ENCODE results near the gene LRRC25. TPM values are rescaled to one million over a fixed set of nuclear protein-coding genes. Genes with fewer than 3 reads are reported as not detected.
"Not testable (repeated sequence)": the region's sequence is repeated elsewhere in the genome, so short reads cannot be mapped to it uniquely, and the experiment has no call there.

The LRRC25 gene
- total and polyA plus RNA-seq, 3 experiments from 2014 or later, result 0.26 to 0.31 TPM; not detected in 1

- Mint-ChIP-seq H3K36me3 (no peaks in the 10 kb centered on the region), H3K27ac (peak overlapping the region in 5 of 8 donors; percentile 26 to 80 (median 52)), H3K4me1 (peaks cover 9 to 15% (median 14%) of the 10 kb centered on the region in 3 donors), H3K27me3 (no peaks in the 10 kb centered on the region), H3K4me3 (peak overlapping the region in 6 of 7 donors; percentile 2 to 76 (median 18)), H3K9me3 (no peaks in the 10 kb centered on the region)
- Histone ChIP-seq H3K4me3 (ENCODE audit: low read length) (no peak overlapping the region), H3K27ac (ENCODE audit: low read depth, low read length) (peak overlapping the region; percentile 80), H3K27me3 (ENCODE audit: insufficient read depth, low read length, poor library complexity, severe bottlenecking) (no peaks in the 10 kb centered on the region), H3K4me1 (ENCODE audit: insufficient read depth, low read length) (peaks cover 9% of the 10 kb centered on the region), H3K9me3 (ENCODE audit: low read length) (no peaks in the 10 kb centered on the region), H3K36me3 (ENCODE audit: insufficient read depth, low read length) (no peaks in the 10 kb centered on the region)
- POLR2A ChIA-PET, result no interaction called here
- CTCF ChIA-PET, result interaction anchor here (1.1 to 1.8 kb wide), 3 partner anchors 14 to 123 kb away, joined by 3 to 8 read pairs (median 4); no protein-coding TSS in a partner anchor
- DNase-seq, result peak in 3 of 5 donors; percentile 27 to 73 (median 29)
These were observed 23.4 kb downstream of the LRRC25 start for GRCh38 chr19:18373892-18374629.

GRCh38 chr19:18373407-18373891 lies 24.0 kb downstream of the LRRC25 start:
- Histone ChIP-seq H3K27ac (ENCODE audit: low read depth, low read length) (peak overlapping the region; percentile 80), H3K4me1 (ENCODE audit: insufficient read depth, low read length) (peaks cover 9% of the 10 kb centered on the region), H3K36me3 (ENCODE audit: insufficient read depth, low read length) (no peaks in the 10 kb centered on the region), H3K27me3 (ENCODE audit: insufficient read depth, low read length, poor library complexity, severe bottlenecking) (no peaks in the 10 kb centered on the region), H3K4me3 (ENCODE audit: low read length) (no peak overlapping the region), H3K9me3 (ENCODE audit: low read length) (no peaks in the 10 kb centered on the region)
- peak overlapping the region in 3 of 8 donors; percentile 26 to 63 (median 44) for H3K27ac Mint-ChIP-seq
- POLR2A ChIA-PET, result interaction anchor here (0.6 kb wide), 1 partner anchor 9 kb away, joined by 3 read pairs; no protein-coding TSS in a partner anchor
- no peaks in the 10 kb centered on the region for H3K27me3 Mint-ChIP-seq
- H3K9me3 Mint-ChIP-seq, result no peaks in the 10 kb centered on the region
- H3K4me1 Mint-ChIP-seq, result peaks cover 9 to 15% (median 14%) of the 10 kb centered on the region in 3 donors
- no peaks in the 10 kb centered on the region for H3K36me3 Mint-ChIP-seq
- CTCF ChIA-PET, result interaction anchor here (1.1 to 2.3 kb wide), 4 partner anchors 15 to 122 kb away, joined by 3 to 11 read pairs (median 6); no protein-coding TSS in a partner anchor
- H3K4me3 Mint-ChIP-seq, result peak overlapping the region in 3 of 7 donors; percentile 4 to 76 (median 17)
- no peak for DNase-seq

GRCh38 chr19:18368504-18369222 lies 28.8 kb downstream of the LRRC25 start:
- ChIA-PET POLR2A (no interaction called here), CTCF (interaction anchor here (1.3 to 1.8 kb wide), 2 partner anchors 20 to 89 kb away, joined by 3 to 7 read pairs; no protein-coding TSS in a partner anchor)
- Mint-ChIP-seq H3K9me3 (no peaks in the 10 kb centered on the region), H3K27ac (no peak overlapping the region), H3K27me3 (no peaks in the 10 kb centered on the region), H3K4me1 (peaks cover 3 to 4% (median 3%) of the 10 kb centered on the region in 3 donors), H3K36me3 (peaks cover 4 to 35% (median 8%) of the 10 kb centered on the region in 3 donors), H3K4me3 (no peak overlapping the region)
- Histone ChIP-seq H3K4me1 (ENCODE audit: insufficient read depth, low read length) (peaks cover 3% of the 10 kb centered on the region), H3K9me3 (ENCODE audit: low read length) (no peaks in the 10 kb centered on the region), H3K36me3 (ENCODE audit: insufficient read depth, low read length) (no peaks in the 10 kb centered on the region), H3K27ac (ENCODE audit: low read depth, low read length) (peak overlapping the region; percentile 61), H3K4me3 (ENCODE audit: low read length) (no peak overlapping the region), H3K27me3 (ENCODE audit: insufficient read depth, low read length, poor library complexity, severe bottlenecking) (no peaks in the 10 kb centered on the region)
- DNase-seq, result no peak

GRCh38 chr19:18366021-18366435 lies 31.4 kb downstream of the LRRC25 start:
- POLR2A ChIA-PET, result no interaction called here
- Histone ChIP-seq H3K27ac (ENCODE audit: low read depth, low read length) (peak overlapping the region; percentile 67), H3K9me3 (ENCODE audit: low read length) (no peaks in the 10 kb centered on the region), H3K4me3 (ENCODE audit: low read length) (no peak overlapping the region), H3K36me3 (ENCODE audit: insufficient read depth, low read length) (no peaks in the 10 kb centered on the region), H3K4me1 (ENCODE audit: insufficient read depth, low read length) (no peaks in the 10 kb centered on the region), H3K27me3 (ENCODE audit: insufficient read depth, low read length, poor library complexity, severe bottlenecking) (no peaks in the 10 kb centered on the region)
- H3K27ac Mint-ChIP-seq, result no peak overlapping the region
- peaks cover 7 to 53% (median 12%) of the 10 kb centered on the region in 3 donors for H3K36me3 Mint-ChIP-seq
- no peaks in the 10 kb centered on the region for H3K9me3 Mint-ChIP-seq
- no peaks in the 10 kb centered on the region for H3K4me1 Mint-ChIP-seq
- H3K27me3 Mint-ChIP-seq, result no peaks in the 10 kb centered on the region
- no peak overlapping the region for H3K4me3 Mint-ChIP-seq
- DNase-seq, result no peak
- CTCF ChIA-PET, result interaction anchor here (1.5 kb wide), 1 partner anchor 25 kb away, joined by 3 read pairs; no protein-coding TSS in a partner anchor

- peak overlapping the region; percentile 67 for H3K27ac ChIP-seq (ENCODE audit: low read depth, low read length)
- no peaks in the 10 kb centered on the region for H3K9me3 ChIP-seq (ENCODE audit: low read length)
- Mint-ChIP-seq H3K4me1 (no peaks in the 10 kb centered on the region), H3K36me3 (peaks cover 7 to 54% (median 12%) of the 10 kb centered on the region in 3 donors), H3K27me3 (no peaks in the 10 kb centered on the region), H3K4me3 (no peak overlapping the region), H3K27ac (peak overlapping the region in 1 of 8 donors; percentile 38), H3K9me3 (no peaks in the 10 kb centered on the region)
- H3K4me1 ChIP-seq (ENCODE audit: insufficient read depth, low read length), result no peaks in the 10 kb centered on the region
- no peaks in the 10 kb centered on the region for H3K36me3 ChIP-seq (ENCODE audit: insufficient read depth, low read length)
- CTCF ChIA-PET, result interaction anchor here (1.0 kb wide), 1 partner anchor 23 kb away, joined by 4 read pairs; no protein-coding TSS in a partner anchor
- no peak for DNase-seq
- H3K27me3 ChIP-seq (ENCODE audit: insufficient read depth, low read length, poor library complexity, severe bottlenecking), result no peaks in the 10 kb centered on the region
- POLR2A ChIA-PET, result interaction anchor here (1.1 kb wide), 1 partner anchor 8 kb away, joined by 3 read pairs; no protein-coding TSS in a partner anchor
- H3K4me3 ChIP-seq (ENCODE audit: low read length), result no peak overlapping the region
These were observed 32.4 kb downstream of the LRRC25 start for GRCh38 chr19:18364826-18365528.

- H3K4me1 ChIP-seq (ENCODE audit: insufficient read depth, low read length); DNase-seq; H3K4me1 Mint-ChIP-seq; H3K36me3 ChIP-seq (ENCODE audit: insufficient read depth, low read length); H3K27me3 ChIP-seq (ENCODE audit: insufficient read depth, low read length, poor library complexity, severe bottlenecking); H3K9me3 ChIP-seq (ENCODE audit: low read length); H3K9me3 Mint-ChIP-seq; H3K4me3 Mint-ChIP-seq; H3K27me3 Mint-ChIP-seq; H3K27ac Mint-ChIP-seq; H3K4me3 ChIP-seq (ENCODE audit: low read length): not testable (repeated sequence)
- POLR2A ChIA-PET, result interaction anchor here (1.1 kb wide), 1 partner anchor 9 kb away, joined by 3 read pairs; no protein-coding TSS in a partner anchor
- H3K36me3 Mint-ChIP-seq, result peaks cover 10 to 60% (median 15%) of the 10 kb centered on the region in 3 donors
- CTCF ChIA-PET, result interaction anchor here (1.0 kb wide), 1 partner anchor 24 kb away, joined by 4 read pairs; no protein-coding TSS in a partner anchor
- peak overlapping the region; percentile 67 for H3K27ac ChIP-seq (ENCODE audit: low read depth, low read length)
These were observed 33.1 kb downstream of the LRRC25 start for GRCh38 chr19:18364277-18364825.

GRCh38 chr19:18363787-18364186 lies 33.6 kb downstream of the LRRC25 start:
- no peaks in the 10 kb centered on the region for H3K27me3 ChIP-seq (ENCODE audit: insufficient read depth, low read length, poor library complexity, severe bottlenecking)
- no peaks in the 10 kb centered on the region for H3K9me3 ChIP-seq (ENCODE audit: low read length)
- ChIA-PET CTCF (interaction anchor here (0.8 kb wide), 1 partner anchor 9 kb away, joined by 3 read pairs; no protein-coding TSS in a partner anchor), POLR2A (no interaction called here)
- Mint-ChIP-seq H3K27me3 (peaks cover 0 to 1% of the 10 kb centered on the region in 2 donors), H3K9me3 (no peaks in the 10 kb centered on the region), H3K36me3 (peaks cover 13 to 66% (median 15%) of the 10 kb centered on the region in 3 donors), H3K4me1 (no peaks in the 10 kb centered on the region), H3K4me3 (no peak overlapping the region), H3K27ac (peak overlapping the region in 1 of 8 donors; percentile 50)
- H3K36me3 ChIP-seq (ENCODE audit: insufficient read depth, low read length), result no peaks in the 10 kb centered on the region
- H3K4me3 ChIP-seq (ENCODE audit: low read length), result no peak overlapping the region
- no peak for DNase-seq
- no peaks in the 10 kb centered on the region for H3K4me1 ChIP-seq (ENCODE audit: insufficient read depth, low read length)
- H3K27ac ChIP-seq (ENCODE audit: low read depth, low read length), result peak overlapping the region; percentile 67

Measured in CD8-positive, alpha-beta memory T cell (primary cell).